GM20000 (cell line): ENCODE measurements around the gene LCOR.

Experiments used
- DNase-seq: peaks from one replicate; pipeline ENCODE4 v3.0.0; 2012; ENCODE audit warnings: low spot score
- CTCF ChIP-seq: IDR thresholded peaks from 2 replicates; pipeline ENCODE4 v1.5.1; 2012; ENCODE audit warnings: mild to moderate bottlenecking, control low read depth; ENCODE audit errors: extremely low read depth, missing control alignments

Gene LCOR

GRCh38 chr10:96964131-96964530 lies 132.0 kb downstream of the LCOR start:
- no peak for DNase-seq

GRCh38 chr10:96967847-96968246 lies 135.7 kb downstream of the LCOR start:
- TF ChIP-seq CTCF: no peak
- DNase-seq: no peak

More at GRCh38 chr10:96964131-96964530, 132.0 kb downstream of the LCOR start:
- no peak for TF ChIP-seq CTCF

- no peak for DNase-seq
- TF ChIP-seq CTCF: no peak
Measured at GRCh38 chr10:96968682-96969423, 136.8 kb downstream of the LCOR start.

GRCh38 chr10:96971324-96971723 lies 139.2 kb downstream of the LCOR start:
- no peak for TF ChIP-seq CTCF

GRCh38 chr10:96972264-96972663 lies 140.2 kb downstream of the LCOR start:
- TF ChIP-seq CTCF: no peak
- DNase-seq: no peak

More at GRCh38 chr10:96971324-96971723, 139.2 kb downstream of the LCOR start:
- DNase-seq: no peak

GRCh38 chr10:96973809-96974747 lies 142.0 kb downstream of the LCOR start:
- DNase-seq: no peak

More at GRCh38 chr10:96973809-96974747, 142.0 kb downstream of the LCOR start:
- no peak for TF ChIP-seq CTCF
